Stomach (tissue), 9 donors: Measurements from ENCODE around the gene ROBO1. TPM values are rescaled to one million over a fixed set of nuclear protein-coding genes. Genes with fewer than 3 reads are reported as not detected.

Experiments used
- DNase-seq, 2 donors: peaks; one replicate each; pipeline versions ENCODE4 v3.0.0 to v3.0.0-alpha.2; 2013 to 2019
- H3K27ac ChIP-seq, 5 donors: fragments of 200-600 bp in 4 of 5; sonication (generic) in 4 of 5; one replicate each; pipeline ENCODE4 v1.5.1; 2013 to 2019; ENCODE audit warnings: mild to moderate bottlenecking in 1 of 5, moderate library complexity in 1 of 5
- H3K27me3 ChIP-seq, 3 donors: fragments of 200-600 bp; sonication (generic); one replicate each; pipeline ENCODE4 v1.5.1; 2017 to 2019; ENCODE audit warnings: mixed run types in 1 of 3
- H3K36me3 ChIP-seq, 4 donors: fragments of 200-600 bp; sonication (generic); 1 replicate in 3 of 4; 2 replicates in 1 of 4; pipeline ENCODE4 v1.5.1; 2016 to 2019
- H3K4me1 ChIP-seq, 4 donors: fragments of 200-600 bp; sonication (generic); one replicate each; pipeline ENCODE4 v1.5.1; 2016 to 2019
- H3K4me3 ChIP-seq, 4 donors: fragments of 200-600 bp; sonication (generic) in 3 of 4; one replicate each; pipeline ENCODE4 v1.5.1; 2016 to 2019; ENCODE audit warnings: mild to moderate bottlenecking in 1 of 4
- H3K9me3 ChIP-seq, 4 donors: fragments of 200-600 bp; sonication (generic); one replicate each; pipeline ENCODE4 v1.5.1; 2016 to 2019
- CTCF ChIP-seq, 7 experiments: fragments of 450-650 bp in 4 of 7; fragments of 200-600 bp in 3 of 7; sonication (generic) in 3 of 7; IDR thresholded peaks; one replicate each; pipeline ENCODE4 v1.5.1; 2016 to 2019; ENCODE audit warnings: antibody characterized with exemption in 7 of 7, control low read depth in 2 of 7, mild to moderate bottlenecking in 1 of 7
- EP300 ChIP-seq: sonication (generic); formaldehyde crosslinking; IDR thresholded peaks from one replicate; pipeline ENCODE4 v1.6.1; 2017; ENCODE audit warnings: antibody characterized with exemption
- POLR2A ChIP-seq, 4 donors: fragments of 450-650 bp; IDR thresholded peaks; one replicate each; pipeline ENCODE4 v1.6.1; 2016; ENCODE audit warnings: antibody characterized with exemption in 4 of 4, control low read depth in 2 of 4, mild to moderate bottlenecking in 1 of 4, moderate library complexity in 1 of 4
- POLR2AphosphoS5 ChIP-seq, 3 donors: sonication (generic); formaldehyde crosslinking; IDR thresholded peaks; one replicate each; pipeline ENCODE4 v1.6.1; 2016; ENCODE audit warnings: antibody characterized with exemption in 3 of 3
- WGBS, 5 donors: extraction: QIAGEN DNeasy Blood & Tissue Kit in 3 of 5; methylation state at CpG; one replicate each; pipeline versions ENCODE4 v1.1.5 to v1.1.7; 2013 to 2018; 5-methylcytosine and 5-hydroxymethylcytosine counted together
- intact Hi-C: fragments of 100-400 bp; cut with DNase I; formaldehyde crosslinking; loops from one replicate; pipeline ENCODE4 v1.15.1; 2023; ENCODE audit warnings: low total_unique reads
- polyA plus RNA-seq, 3 donors: library from polyadenylated mRNA; stranded (reverse); fragments of 200-250 nt; gene quantifications; one replicate each; pipeline ENCODE4 v1.2.3, GENCODE V29; 2013
- total RNA-seq, 5 donors: library from RNA; depleted of rRNA; stranded (reverse); fragments of >200 nt; gene quantifications; one replicate each; pipeline versions ENCODE4 v1.1.0 to v1.2.3, GENCODE V29; 2014 to 2016
- donor health status: healthy with polysubstance abuse.
- donor health status: Bipolar disorder and iron deficiency.
- donor health status: healthy.

ROBO1 gene
- total and polyA plus RNA-seq, 8 donors = 2.0 to 174 (median 4.5) TPM

- no peak for DNase-seq
- Histone ChIP-seq H3K4me1 (peaks cover 0 to 6% (median 0%) of the 10 kb centered on the region in 4 donors), H3K27ac (no peak overlapping the region), H3K4me3 (no peak overlapping the region), H3K36me3 (no peaks in the 10 kb centered on the region), H3K9me3 (no peaks in the 10 kb centered on the region), H3K27me3 (no peaks in the 10 kb centered on the region)
- intact Hi-C loops = no loop called here
- TF ChIP-seq EP300 = no peak
- no peak for TF ChIP-seq POLR2AphosphoS5 (IDR thresholded peaks at IDR 0.05)
- TF ChIP-seq CTCF (IDR thresholded peaks at IDR 0.05) = no peak
- TF ChIP-seq POLR2A (IDR thresholded peaks at IDR 0.05) = no peak
- WGBS, 5 donors = 81 to 91% (median 88%) methylated on average over 5 of the region's 5 CpGs
These were observed 904.2 kb downstream of the ROBO1 start for GRCh38 chr3:78863306-78864203.

- Histone ChIP-seq H3K9me3 (no peaks in the 10 kb centered on the region), H3K27ac (no peak overlapping the region), H3K36me3 (no peaks in the 10 kb centered on the region), H3K4me3 (no peak overlapping the region), H3K27me3 (no peaks in the 10 kb centered on the region), H3K4me1 (peaks cover 0 to 3% (median 0%) of the 10 kb centered on the region in 4 donors)
- TF ChIP-seq POLR2AphosphoS5 (IDR thresholded peaks at IDR 0.05) (no peak), CTCF (IDR thresholded peaks at IDR 0.05) (no peak), EP300 (no peak), POLR2A (IDR thresholded peaks at IDR 0.05) (no peak)
- 90 to 93% (median 90%) methylated on average over 4 of the region's 4 CpGs for WGBS, 5 donors
- no peak for DNase-seq
- intact Hi-C loops = no loop called here
These were observed 906.6 kb downstream of the ROBO1 start for GRCh38 chr3:78861156-78861555.

GRCh38 chr3:78860567-78860966 is 907.2 kb downstream of the ROBO1 start:
- Histone ChIP-seq H3K4me1 (peaks cover 0 to 9% (median 1%) of the 10 kb centered on the region in 4 donors), H3K36me3 (no peaks in the 10 kb centered on the region), H3K4me3 (no peak overlapping the region), H3K27ac (no peak overlapping the region), H3K27me3 (no peaks in the 10 kb centered on the region), H3K9me3 (no peaks in the 10 kb centered on the region)
- DNase-seq = no peak
- intact Hi-C loops = no loop called here
- 84 to 96% (median 94%) methylated on average over 4 of the region's 4 CpGs for WGBS, 5 donors
- TF ChIP-seq POLR2A (IDR thresholded peaks at IDR 0.05) (no peak), POLR2AphosphoS5 (IDR thresholded peaks at IDR 0.05) (no peak), CTCF (IDR thresholded peaks at IDR 0.05) (no peak), EP300 (no peak)

- no peaks in the 10 kb centered on the region for H3K36me3 ChIP-seq
- TF ChIP-seq EP300 = no peak
- no peak for TF ChIP-seq POLR2AphosphoS5 (IDR thresholded peaks at IDR 0.05)
- TF ChIP-seq CTCF (IDR thresholded peaks at IDR 0.05) = no peak
- no peak for TF ChIP-seq POLR2A (IDR thresholded peaks at IDR 0.05)
- no peak for DNase-seq
- H3K4me1 ChIP-seq = peaks cover 0 to 16% (median 5%) of the 10 kb centered on the region in 4 donors
- H3K27me3 ChIP-seq = no peaks in the 10 kb centered on the region
- H3K27ac ChIP-seq = no peak overlapping the region
- no peaks in the 10 kb centered on the region for H3K9me3 ChIP-seq
- H3K4me3 ChIP-seq = no peak overlapping the region
- intact Hi-C loops = no loop called here
- WGBS, 5 donors = 85 to 92% (median 86%) methylated on average over 4 of the region's 4 CpGs
These were observed 908.9 kb downstream of the ROBO1 start for GRCh38 chr3:78858910-78859309.
